Heart right ventricle (tissue), 16 donors: ENCODE results near the gene SERPINA9. TPM values are rescaled to one million over a fixed set of nuclear protein-coding genes. Genes with fewer than 3 reads are reported as not detected.

ENCODE experiments used
- ATAC-seq, 8 donors: fragments of 200-7000 bp; cut with Tn5 transposase; one replicate each; pipeline ENCODE4 v1.9.1; 2020; ENCODE audit warnings: mild to moderate bottlenecking in 8 of 8, moderate library complexity in 8 of 8, moderate number of reproducible peaks in 1 of 8
- DNase-seq, 2 donors: peaks; one replicate each; pipeline ENCODE4 v3.0.0-alpha.2; 2020
- H3K27ac ChIP-seq, 10 donors: fragments of 200-600 bp; sonication (generic) in 2 of 10; one replicate each; pipeline versions ENCODE4 v1.5.0 to v1.8.0; 2020 to 2022; ENCODE audit warnings: mild to moderate bottlenecking in 3 of 10
- H3K27me3 ChIP-seq, 7 donors: fragments of 200-600 bp; one replicate each; pipeline ENCODE4 v1.8.0; 2021 to 2022; ENCODE audit warnings: mild to moderate bottlenecking in 2 of 7
- H3K36me3 ChIP-seq, 9 donors: fragments of 200-600 bp; sonication (generic) in 1 of 9; one replicate each; pipeline versions ENCODE4 v1.5.0 to v1.8.0; 2020 to 2022; ENCODE audit warnings: mild to moderate bottlenecking in 2 of 9
- H3K4me1 ChIP-seq, 9 donors: fragments of 200-600 bp; sonication (generic) in 1 of 9; one replicate each; pipeline versions ENCODE4 v1.5.0 to v1.8.0; 2020 to 2022; ENCODE audit warnings: mild to moderate bottlenecking in 4 of 9
- H3K4me3 ChIP-seq, 10 donors: fragments of 200-600 bp; sonication (generic) in 2 of 10; one replicate each; pipeline versions ENCODE4 v1.5.0 to v1.8.0; 2020 to 2022; ENCODE audit warnings: mild to moderate bottlenecking in 7 of 10, moderate library complexity in 2 of 10
- H3K9me3 ChIP-seq, 11 donors: fragments of 200-600 bp in 10 of 11; sonication (generic) in 2 of 11; one replicate each; pipeline versions ENCODE4 v1.5.0 to v1.8.0; 2013 to 2022; ENCODE audit warnings: mild to moderate bottlenecking in 2 of 11, control low read depth in 1 of 11, moderate library complexity in 1 of 11
- CTCF ChIP-seq, 9 donors: fragments of 200-600 bp; sonication (generic) in 2 of 9; IDR thresholded peaks; one replicate each; pipeline versions ENCODE4 v1.5.0 to v1.8.0; 2021 to 2022; ENCODE audit warnings: antibody characterized with exemption in 9 of 9, mild to moderate bottlenecking in 5 of 9, moderate library complexity in 1 of 9
- WGBS, 2 donors: extraction: QIAGEN DNeasy Blood & Tissue Kit; methylation state at CpG; one replicate each; pipeline ENCODE4 v1.1.7; 2013; ENCODE audit warnings: inconsistent platforms in 1 of 2; 5-methylcytosine and 5-hydroxymethylcytosine counted together
- intact Hi-C, 10 donors: fragments of 100-400 bp; cut with DNase I; formaldehyde crosslinking; loops; one replicate each; pipeline versions ENCODE4 v1.11.1 to v1.14.2; 2022
- polyA plus RNA-seq, 2 donors: library from polyadenylated mRNA; stranded (reverse); fragments of 200-250 nt; gene quantifications; one replicate each; pipeline ENCODE4 v1.2.3, GENCODE V29; 2013
- total RNA-seq, 10 donors: library from RNA; stranded (reverse); fragmentation: NEBNext Ultra II Directional in 3 of 10; extraction: Animal tissue kit (Norgen Biotek cat#: 25700) in 3 of 10; gene quantifications; one replicate each; pipeline versions ENCODE4 v1.2.1 to v1.2.4, GENCODE V29; 2021 to 2023
- donor health status: Arrhythmogenic right ventricular cardiomyopathy.
- donor health status: ischemic (EF 13 %, LVEDD 7.1; RV severe dilation, severe dysfunction).
- donor health status: healthy with polysubstance abuse.
- donor health status: DM: no; HTN: yes; CAD: no.
- donor health status: DM: no; HTN: no; CAD: no.
- donor health status: ischemic (EF 25% LVEDD 6.9; RV normal size, moderate dysfunction).
- donor health status: ischemic (EF 25% LVEDD 5.7; RV mildly dilated, moderate dysfunction).
- donor health status: healthy.
- donor health status: DM: yes; HTN: yes; CAD: no.
- donor health status: Ischemic cardiomyopathy.
- donor health status: ischemic (EF 35%, LVEDD 5.7; RV mildly dilated, moderate dysfunction).
- donor health status: nonischemic (EF 11% LVEDD 7.7; RV severe dilation, severe dysfunction).
- donor health status: DM: yes; HTN: yes; CAD: no.
- donor health status: PGD.
- donor health status: ischemic (EF 29% LVEDD 5.4; RV normal size, mild dysfunction).
- donor health status: nonischemic (EF 23%, LVEDD 6.1; RV moderate dilation, normal function).

SERPINA9 gene
- total and polyA plus RNA-seq, 12 donors = not detected

GRCh38 chr14:94466706-94467370, 9.2 kb downstream of the SERPINA9 start:
- WGBS, 2 donors = 60 to 62% methylated on average over 3 of the region's 3 CpGs
- H3K36me3 ChIP-seq = no peaks in the 10 kb centered on the region

GRCh38 chr14:94465042-94465441, 11.0 kb downstream of the SERPINA9 start:
- Histone ChIP-seq H3K4me3 (no peak overlapping the region), H3K9me3 (peaks cover 0 to 16% (median 0%) of the 10 kb centered on the region in 11 donors), H3K27me3 (peaks cover 0 to 15% (median 0%) of the 10 kb centered on the region in 7 donors), H3K36me3 (no peaks in the 10 kb centered on the region), H3K27ac (no peak overlapping the region), H3K4me1 (no peaks in the 10 kb centered on the region)
- DNase-seq (no peak), ATAC-seq (no peak)
- 77 to 79% methylated on average over 5 of the region's 5 CpGs for WGBS, 2 donors
- TF ChIP-seq CTCF (IDR thresholded peaks at IDR 0.05) = no peak
- intact Hi-C loops = no loop called here

More at GRCh38 chr14:94466706-94467370, 9.2 kb downstream of the SERPINA9 start:
- Histone ChIP-seq H3K9me3 (peaks cover 0 to 16% (median 0%) of the 10 kb centered on the region in 11 donors), H3K27me3 (peaks cover 0 to 16% (median 2%) of the 10 kb centered on the region in 7 donors), H3K4me1 (no peaks in the 10 kb centered on the region), H3K27ac (no peak overlapping the region), H3K4me3 (no peak overlapping the region)
- DNase-seq (no peak), ATAC-seq (no peak)
- no peak for TF ChIP-seq CTCF (IDR thresholded peaks at IDR 0.05)
- intact Hi-C loops = no loop called here

- Histone ChIP-seq H3K27me3 (peaks cover 0 to 15% (median 0%) of the 10 kb centered on the region in 7 donors), H3K4me3 (no peak overlapping the region), H3K27ac (no peak overlapping the region), H3K4me1 (no peaks in the 10 kb centered on the region), H3K36me3 (no peaks in the 10 kb centered on the region), H3K9me3 (peaks cover 0 to 16% (median 0%) of the 10 kb centered on the region in 11 donors)
- no peak for TF ChIP-seq CTCF (IDR thresholded peaks at IDR 0.05)
- intact Hi-C loops = no loop called here
- DNase-seq = no peak
- no peak for ATAC-seq
- 84 to 86% methylated on average over 5 of the region's 5 CpGs for WGBS, 2 donors
Measured at GRCh38 chr14:94464290-94464689, 11.7 kb downstream of the SERPINA9 start.

GRCh38 chr14:94462763-94463572, 13.0 kb downstream of the SERPINA9 start:
- H3K9me3 ChIP-seq = peaks cover 0 to 24% (median under 1%) of the 10 kb centered on the region in 11 donors
- no peaks in the 10 kb centered on the region for H3K36me3 ChIP-seq
- no peak overlapping the region for H3K27ac ChIP-seq
- no peak overlapping the region for H3K4me3 ChIP-seq
- DNase-seq (no peak), ATAC-seq (no peak)
- H3K4me1 ChIP-seq = no peaks in the 10 kb centered on the region
- no peak for TF ChIP-seq CTCF (IDR thresholded peaks at IDR 0.05)
- peaks cover 0 to 7% (median 0%) of the 10 kb centered on the region in 7 donors for H3K27me3 ChIP-seq
- 86 to 88% methylated on average over 7 of the region's 7 CpGs for WGBS, 2 donors
- intact Hi-C loops = no loop called here
